Effector memory CD4-positive, alpha-beta T cell (primary cell): ENCODE measurements around the gene HOXB6.
A peak's percentile ranks its signal among the peaks of the same experiment; 100 is the strongest.

ENCODE experiments used
- DNase-seq, 3 donors: peaks; one replicate each; pipeline ENCODE4 v3.0.0-alpha.2; 2020
- H3K27ac ChIP-seq: 2 replicates; pipeline ENCODE4 v1.7.0; 2013; ENCODE audit warnings: mild to moderate bottlenecking, low read length, moderate library complexity; ENCODE audit not compliant: insufficient read depth, poor library complexity, severe bottlenecking
- H3K27me3 ChIP-seq: replicated peaks from 2 replicates; pipeline ENCODE4 v1.7.0; 2013; ENCODE audit warnings: mild to moderate bottlenecking, low read length; ENCODE audit not compliant: insufficient read depth, control insufficient read depth, poor library complexity, severe bottlenecking
- H3K36me3 ChIP-seq: 2 replicates; pipeline ENCODE4 v1.7.0; 2013; ENCODE audit warnings: mild to moderate bottlenecking, low read length, moderate library complexity; ENCODE audit not compliant: control insufficient read depth, insufficient read depth
- H3K4me1 ChIP-seq: 2 replicates; pipeline ENCODE4 v1.7.0; 2013; ENCODE audit warnings: low read length, mild to moderate bottlenecking; ENCODE audit not compliant: control insufficient read depth, insufficient read depth, poor library complexity, severe bottlenecking
- H3K4me3 ChIP-seq: 2 replicates; pipeline ENCODE4 v1.7.0; 2013; ENCODE audit warnings: low read length, low read depth, mild to moderate bottlenecking; ENCODE audit not compliant: insufficient read depth, poor library complexity, severe bottlenecking
- H3K9me3 ChIP-seq: 2 replicates; pipeline ENCODE4 v1.7.0; 2013; ENCODE audit warnings: mild to moderate bottlenecking, low read length, moderate library complexity; ENCODE audit not compliant: control insufficient read depth

HOXB6 gene

GRCh38 chr17:48556576-48557401, 48.0 kb downstream of the HOXB6 start:
- Histone ChIP-seq H3K27ac (no peak overlapping the region), H3K9me3 (no peaks in the 10 kb centered on the region), H3K27me3 (no peaks in the 10 kb centered on the region), H3K4me1 (no peaks in the 10 kb centered on the region), H3K4me3 (no peak overlapping the region), H3K36me3 (no peaks in the 10 kb centered on the region)
- no peak for DNase-seq

GRCh38 chr17:48556229-48556575, 48.6 kb downstream of the HOXB6 start:
- Histone ChIP-seq H3K27ac (no peak overlapping the region), H3K9me3 (no peaks in the 10 kb centered on the region)
- DNase-seq, result no peak

GRCh38 chr17:48555258-48556228, 49.2 kb downstream of the HOXB6 start:
- Histone ChIP-seq H3K36me3 (no peaks in the 10 kb centered on the region), H3K4me3 (peak overlapping the region; percentile 28), H3K27ac (no peak overlapping the region), H3K9me3 (no peaks in the 10 kb centered on the region), H3K4me1 (no peaks in the 10 kb centered on the region), H3K27me3 (no peaks in the 10 kb centered on the region)
- no peak for DNase-seq

More at GRCh38 chr17:48556229-48556575, 48.6 kb downstream of the HOXB6 start:
- no peaks in the 10 kb centered on the region for H3K4me1 ChIP-seq
- no peaks in the 10 kb centered on the region for H3K27me3 ChIP-seq
- no peaks in the 10 kb centered on the region for H3K36me3 ChIP-seq
- H3K4me3 ChIP-seq, result no peak overlapping the region

DNA sequence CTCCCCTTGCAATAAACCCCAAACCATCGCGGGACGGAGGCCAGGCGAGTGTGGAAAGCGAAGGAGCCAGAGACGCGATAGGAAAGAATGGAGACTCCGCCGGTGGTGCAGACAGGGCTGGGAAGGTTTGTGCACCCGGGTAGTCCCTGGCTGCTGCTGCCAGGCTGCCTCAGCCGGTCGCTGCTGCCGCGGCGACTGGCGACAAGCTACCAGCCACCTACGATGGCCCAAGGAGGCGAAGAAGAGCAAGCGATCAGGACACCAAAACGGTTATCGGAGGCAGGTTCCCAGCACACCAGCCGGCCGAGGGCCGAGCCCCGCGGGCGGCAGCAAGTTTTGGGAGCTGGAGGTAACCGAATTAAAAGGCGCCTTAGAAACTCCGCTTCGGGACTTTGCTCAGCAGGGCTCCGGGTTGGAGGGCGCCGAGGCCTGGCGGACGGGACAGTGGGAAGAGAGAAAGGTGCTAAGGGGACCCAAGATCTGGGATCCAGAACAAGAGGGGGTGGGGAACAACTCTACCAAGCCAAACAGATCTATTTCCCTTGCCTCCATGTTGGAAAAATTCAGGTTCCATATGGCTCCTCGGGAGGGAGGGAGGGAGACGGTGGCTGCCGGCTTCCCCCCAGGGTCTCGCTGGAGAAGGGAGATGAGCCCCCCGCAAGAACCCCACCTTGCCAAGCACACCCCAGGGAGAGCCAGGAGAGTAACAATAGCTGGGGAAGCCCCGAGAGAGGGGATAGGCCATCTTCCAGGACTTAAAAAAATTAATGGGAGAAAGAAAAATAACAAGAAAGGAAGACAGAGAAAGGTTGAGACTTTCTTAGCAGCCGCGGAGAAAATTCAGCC, 50.2 kb downstream of the HOXB6 start:
- no peak overlapping the region for H3K4me3 ChIP-seq
- H3K4me1 ChIP-seq, result no peaks in the 10 kb centered on the region
- no peak overlapping the region for H3K27ac ChIP-seq
- H3K9me3 ChIP-seq, result no peaks in the 10 kb centered on the region
- no peaks in the 10 kb centered on the region for H3K36me3 ChIP-seq
- no peak for DNase-seq
- H3K27me3 ChIP-seq, result no peaks in the 10 kb centered on the region

DNA sequence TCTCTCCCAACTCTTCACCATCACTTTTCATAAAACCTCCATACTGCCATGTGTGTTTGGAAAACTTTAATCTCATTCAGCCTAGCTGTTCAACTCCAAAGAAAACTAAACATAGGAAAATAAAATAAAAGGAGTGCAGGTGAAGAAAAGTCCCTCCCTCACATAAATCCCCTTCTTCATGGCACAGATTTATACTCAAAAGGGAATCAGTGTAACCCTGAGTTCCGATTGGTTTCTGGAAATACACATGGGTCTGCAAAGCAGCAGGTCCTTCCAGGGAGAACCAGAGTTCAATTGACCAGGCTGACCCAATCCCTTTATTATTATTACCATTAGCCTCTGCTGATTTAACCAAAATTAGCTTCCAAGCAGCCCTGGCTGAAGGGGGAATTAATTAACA, 51.0 kb downstream of the HOXB6 start:
- no peak for DNase-seq
- H3K27ac ChIP-seq, result no peak overlapping the region
- H3K9me3 ChIP-seq, result no peaks in the 10 kb centered on the region
- H3K4me3 ChIP-seq, result no peak overlapping the region
- H3K4me1 ChIP-seq, result peaks cover 1% of the 10 kb centered on the region
- H3K36me3 ChIP-seq, result no peaks in the 10 kb centered on the region
- no peaks in the 10 kb centered on the region for H3K27me3 ChIP-seq

GRCh38 chr17:48553190-48553547, 51.6 kb downstream of the HOXB6 start:
- Histone ChIP-seq H3K4me3 (no peak overlapping the region), H3K4me1 (peaks cover 5% of the 10 kb centered on the region), H3K27me3 (no peaks in the 10 kb centered on the region), H3K9me3 (no peaks in the 10 kb centered on the region), H3K27ac (no peak overlapping the region), H3K36me3 (no peaks in the 10 kb centered on the region)
- no peak for DNase-seq

GRCh38 chr17:48552466-48553189, 52.2 kb downstream of the HOXB6 start:
- H3K4me3 ChIP-seq, result no peak overlapping the region
- H3K27me3 ChIP-seq, result no peaks in the 10 kb centered on the region
- H3K4me1 ChIP-seq, result peaks cover 5% of the 10 kb centered on the region
- H3K27ac ChIP-seq, result no peak overlapping the region
- H3K9me3 ChIP-seq, result no peaks in the 10 kb centered on the region
- H3K36me3 ChIP-seq, result no peaks in the 10 kb centered on the region
- no peak for DNase-seq

GRCh38 chr17:48551596-48552465, 53.0 kb downstream of the HOXB6 start:
- Histone ChIP-seq H3K4me1 (peaks cover 6% of the 10 kb centered on the region), H3K36me3 (no peaks in the 10 kb centered on the region), H3K27me3 (no peaks in the 10 kb centered on the region), H3K27ac (no peak overlapping the region), H3K9me3 (no peaks in the 10 kb centered on the region), H3K4me3 (no peak overlapping the region)
- no peak for DNase-seq

- H3K27me3 ChIP-seq, result no peaks in the 10 kb centered on the region
These were observed 53.6 kb downstream of the HOXB6 start for GRCh38 chr17:48551214-48551555.

More at GRCh38 chr17:48551214-48551555, 53.6 kb downstream of the HOXB6 start:
- H3K27ac ChIP-seq, result no peak overlapping the region
- H3K4me3 ChIP-seq, result no peak overlapping the region
- H3K4me1 ChIP-seq, result peaks cover 12% of the 10 kb centered on the region
- no peaks in the 10 kb centered on the region for H3K36me3 ChIP-seq
- no peak for DNase-seq
- no peaks in the 10 kb centered on the region for H3K9me3 ChIP-seq
